PFSK-1 (cell line): ENCODE results near the gene SNX24.

Source experiments
- FOXP2 ChIP-seq: optimal IDR thresholded peaks from 2 replicates; pipeline ENCODE3; 2011; ENCODE audit warnings: borderline replicate concordance, control low read depth, inconsistent platforms; ENCODE audit not compliant: insufficient read depth; ENCODE audit errors: extremely low read length, extremely low read depth
- POLR2AphosphoS5 ChIP-seq: IDR thresholded peaks from 2 replicates; pipeline ENCODE4 v1.6.1; 2012; ENCODE audit warnings: low read depth, mild to moderate bottlenecking, control low read depth, low read length, moderate library complexity
- SIN3A ChIP-seq: IDR thresholded peaks from 2 replicates; pipeline ENCODE4 v1.6.1; 2012; ENCODE audit warnings: mild to moderate bottlenecking, low read length, moderate library complexity, borderline replicate concordance; ENCODE audit not compliant: insufficient read depth
- TAF1 ChIP-seq: IDR thresholded peaks from 2 replicates; pipeline ENCODE4 v1.6.1; 2012; ENCODE audit warnings: low read length, control low read depth, borderline replicate concordance; ENCODE audit not compliant: insufficient read depth
- TF ChIP-seq, protein P1 (sequence below), 2 experiments: IDR thresholded peaks; 2 replicates each; pipeline versions ENCODE4 v1.6.1 to v1.8.0; 2011 to 2012; ENCODE audit warnings: low read depth in 2 of 2, low read length in 2 of 2, control low read depth in 1 of 2, inconsistent platforms in 1 of 2, mild to moderate bottlenecking in 1 of 2, moderate library complexity in 1 of 2; ENCODE audit not compliant: insufficient read depth in 1 of 2

SNX24 gene

DNA sequence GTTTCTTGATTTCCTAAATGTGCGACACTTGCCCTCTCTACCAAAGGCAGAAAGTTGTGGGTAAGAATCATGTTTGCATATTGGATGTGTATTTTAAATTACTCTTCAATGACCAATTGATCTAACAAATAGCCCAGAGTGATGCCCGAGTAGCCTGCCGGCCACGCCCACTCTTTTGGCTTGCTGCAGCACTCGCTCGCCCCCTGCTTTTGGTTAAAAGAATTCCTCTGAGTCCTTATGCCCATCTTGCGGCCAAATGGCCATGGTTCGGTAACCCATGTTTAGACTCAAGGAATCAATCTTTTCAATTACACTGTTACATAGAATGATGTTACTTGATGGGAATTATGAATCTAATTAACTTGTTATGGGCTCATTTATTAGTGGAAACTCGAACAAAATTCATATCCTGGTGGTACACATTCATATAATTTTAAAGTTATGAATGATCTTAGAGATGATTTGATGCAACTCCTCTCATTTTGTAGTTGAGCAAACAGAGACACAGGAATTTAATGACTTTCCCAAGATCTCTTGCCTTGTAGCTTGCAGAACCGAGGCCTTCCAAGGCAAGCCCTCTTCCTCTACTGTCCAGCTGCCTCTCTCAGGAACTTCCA, 154.6 kb downstream of the SNX24 start:
- TF ChIP-seq SIN3A (no peak), FOXP2 (no peak), TAF1 (no peak), POLR2AphosphoS5 (no peak)
- TF ChIP-seq, protein P1, sequence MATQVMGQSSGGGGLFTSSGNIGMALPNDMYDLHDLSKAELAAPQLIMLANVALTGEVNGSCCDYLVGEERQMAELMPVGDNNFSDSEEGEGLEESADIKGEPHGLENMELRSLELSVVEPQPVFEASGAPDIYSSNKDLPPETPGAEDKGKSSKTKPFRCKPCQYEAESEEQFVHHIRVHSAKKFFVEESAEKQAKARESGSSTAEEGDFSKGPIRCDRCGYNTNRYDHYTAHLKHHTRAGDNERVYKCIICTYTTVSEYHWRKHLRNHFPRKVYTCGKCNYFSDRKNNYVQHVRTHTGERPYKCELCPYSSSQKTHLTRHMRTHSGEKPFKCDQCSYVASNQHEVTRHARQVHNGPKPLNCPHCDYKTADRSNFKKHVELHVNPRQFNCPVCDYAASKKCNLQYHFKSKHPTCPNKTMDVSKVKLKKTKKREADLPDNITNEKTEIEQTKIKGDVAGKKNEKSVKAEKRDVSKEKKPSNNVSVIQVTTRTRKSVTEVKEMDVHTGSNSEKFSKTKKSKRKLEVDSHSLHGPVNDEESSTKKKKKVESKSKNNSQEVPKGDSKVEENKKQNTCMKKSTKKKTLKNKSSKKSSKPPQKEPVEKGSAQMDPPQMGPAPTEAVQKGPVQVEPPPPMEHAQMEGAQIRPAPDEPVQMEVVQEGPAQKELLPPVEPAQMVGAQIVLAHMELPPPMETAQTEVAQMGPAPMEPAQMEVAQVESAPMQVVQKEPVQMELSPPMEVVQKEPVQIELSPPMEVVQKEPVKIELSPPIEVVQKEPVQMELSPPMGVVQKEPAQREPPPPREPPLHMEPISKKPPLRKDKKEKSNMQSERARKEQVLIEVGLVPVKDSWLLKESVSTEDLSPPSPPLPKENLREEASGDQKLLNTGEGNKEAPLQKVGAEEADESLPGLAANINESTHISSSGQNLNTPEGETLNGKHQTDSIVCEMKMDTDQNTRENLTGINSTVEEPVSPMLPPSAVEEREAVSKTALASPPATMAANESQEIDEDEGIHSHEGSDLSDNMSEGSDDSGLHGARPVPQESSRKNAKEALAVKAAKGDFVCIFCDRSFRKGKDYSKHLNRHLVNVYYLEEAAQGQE (IDR thresholded peaks at IDR 0.05; ENCODE audit: insufficient read depth in 1 of 2, low read depth in 2 of 2, low read length in 2 of 2): no peak

DNA sequence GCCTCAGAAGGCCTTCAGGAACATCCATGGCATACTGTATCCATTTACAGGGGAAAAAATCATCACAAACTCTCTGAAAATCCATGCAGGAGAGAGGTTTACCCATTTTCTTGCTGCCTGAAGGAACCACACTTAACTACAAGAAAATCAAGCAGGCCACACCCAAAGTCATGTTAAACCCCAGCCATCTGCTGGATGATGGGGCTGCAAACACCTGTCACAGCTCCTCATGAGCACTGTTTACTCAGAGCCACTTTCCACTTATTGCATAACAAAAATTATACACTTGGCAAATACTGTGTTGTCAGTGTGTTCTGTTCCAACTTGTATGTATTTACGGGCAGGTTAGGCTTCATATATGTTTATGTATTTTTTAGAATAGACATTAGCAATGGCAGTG, 155.3 kb downstream of the SNX24 start:
- TF ChIP-seq SIN3A: no peak
- TF ChIP-seq FOXP2: no peak
- TF ChIP-seq, protein P1 (IDR thresholded peaks at IDR 0.05; ENCODE audit: insufficient read depth in 1 of 2, low read depth in 2 of 2, low read length in 2 of 2): no peak
- TF ChIP-seq POLR2AphosphoS5: no peak
- TF ChIP-seq TAF1: no peak

DNA sequence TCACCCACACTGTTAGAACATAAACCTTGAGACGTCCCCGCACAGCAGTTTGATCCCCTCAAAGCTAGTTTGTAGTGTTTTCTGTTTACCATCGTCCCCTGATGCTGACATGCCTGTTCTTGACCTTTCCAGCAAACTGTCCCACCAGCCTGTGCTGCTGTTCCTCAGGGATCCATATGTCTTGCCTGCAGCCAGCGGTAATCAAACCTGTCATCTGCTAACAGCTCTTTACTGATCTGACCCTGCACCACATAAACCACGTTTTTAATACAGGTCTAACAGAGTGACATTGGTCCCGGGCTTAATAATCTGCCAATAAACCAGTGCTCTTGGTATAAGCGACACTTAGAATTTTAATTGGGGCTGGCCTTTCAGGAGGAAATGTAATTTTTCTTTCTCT, 156.4 kb downstream of the SNX24 start:
- no peak for TF ChIP-seq TAF1
- no peak for TF ChIP-seq FOXP2
- TF ChIP-seq, protein P1 (IDR thresholded peaks at IDR 0.05; ENCODE audit: insufficient read depth in 1 of 2, low read depth in 2 of 2, low read length in 2 of 2): no peak
- no peak for TF ChIP-seq POLR2AphosphoS5
- TF ChIP-seq SIN3A: no peak

DNA sequence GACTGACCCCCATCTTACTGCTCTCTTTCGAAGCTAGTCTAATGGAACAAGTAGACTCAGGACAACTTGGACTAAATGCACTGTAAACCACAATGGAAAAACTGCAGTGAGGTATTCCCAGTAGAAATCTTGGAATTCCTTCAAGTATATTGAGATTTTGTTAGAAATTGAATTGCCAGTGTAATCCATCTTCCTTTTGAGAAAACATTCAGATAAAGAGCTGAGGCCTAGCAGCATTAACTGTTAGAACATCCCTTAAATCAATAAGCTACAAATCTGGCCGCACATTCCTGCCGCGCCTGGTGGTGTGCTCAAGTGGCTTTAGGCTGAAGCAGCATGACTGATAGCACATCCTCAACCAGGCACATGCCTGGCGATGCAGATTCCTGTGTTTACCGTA, 161.8 kb downstream of the SNX24 start:
- TF ChIP-seq SIN3A (no peak), TAF1 (no peak), FOXP2 (no peak), POLR2AphosphoS5 (no peak)
- TF ChIP-seq, protein P1 (IDR thresholded peaks at IDR 0.05; ENCODE audit: insufficient read depth in 1 of 2, low read depth in 2 of 2, low read length in 2 of 2): no peak
